Retinal pigment epithelial cell (primary cell): ENCODE measurements around the gene TXNL1.

Experiments
- DNase-seq: peaks from one replicate; pipeline ENCODE4 v3.0.0-alpha.2; 2010; ENCODE audit warnings: low read depth
- H3K4me3 ChIP-seq: 2 replicates; pipeline ENCODE4 v1.5.1; 2011; ENCODE audit warnings: mild to moderate bottlenecking, low read length, control low read depth, moderate library complexity
- TF ChIP-seq, protein P1 (sequence below): conservative IDR thresholded peaks from 2 replicates; pipeline ENCODE4 v1.5.1; 2011; ENCODE audit warnings: low read depth, low read length, control low read depth, inconsistent platforms

Gene TXNL1

GRCh38 chr18:56632070-56633022 lies 6.0 kb downstream of the TXNL1 start:
- no peak overlapping the region for H3K4me3 ChIP-seq
- DNase-seq = no peak
- TF ChIP-seq, protein P1, sequence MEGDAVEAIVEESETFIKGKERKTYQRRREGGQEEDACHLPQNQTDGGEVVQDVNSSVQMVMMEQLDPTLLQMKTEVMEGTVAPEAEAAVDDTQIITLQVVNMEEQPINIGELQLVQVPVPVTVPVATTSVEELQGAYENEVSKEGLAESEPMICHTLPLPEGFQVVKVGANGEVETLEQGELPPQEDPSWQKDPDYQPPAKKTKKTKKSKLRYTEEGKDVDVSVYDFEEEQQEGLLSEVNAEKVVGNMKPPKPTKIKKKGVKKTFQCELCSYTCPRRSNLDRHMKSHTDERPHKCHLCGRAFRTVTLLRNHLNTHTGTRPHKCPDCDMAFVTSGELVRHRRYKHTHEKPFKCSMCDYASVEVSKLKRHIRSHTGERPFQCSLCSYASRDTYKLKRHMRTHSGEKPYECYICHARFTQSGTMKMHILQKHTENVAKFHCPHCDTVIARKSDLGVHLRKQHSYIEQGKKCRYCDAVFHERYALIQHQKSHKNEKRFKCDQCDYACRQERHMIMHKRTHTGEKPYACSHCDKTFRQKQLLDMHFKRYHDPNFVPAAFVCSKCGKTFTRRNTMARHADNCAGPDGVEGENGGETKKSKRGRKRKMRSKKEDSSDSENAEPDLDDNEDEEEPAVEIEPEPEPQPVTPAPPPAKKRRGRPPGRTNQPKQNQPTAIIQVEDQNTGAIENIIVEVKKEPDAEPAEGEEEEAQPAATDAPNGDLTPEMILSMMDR = no peak

- no peak overlapping the region for H3K4me3 ChIP-seq
- no peak for DNase-seq
- TF ChIP-seq, protein P1 = no peak
Observed at GRCh38 chr18:56627991-56628390, 10.4 kb downstream of the TXNL1 start.

DNA sequence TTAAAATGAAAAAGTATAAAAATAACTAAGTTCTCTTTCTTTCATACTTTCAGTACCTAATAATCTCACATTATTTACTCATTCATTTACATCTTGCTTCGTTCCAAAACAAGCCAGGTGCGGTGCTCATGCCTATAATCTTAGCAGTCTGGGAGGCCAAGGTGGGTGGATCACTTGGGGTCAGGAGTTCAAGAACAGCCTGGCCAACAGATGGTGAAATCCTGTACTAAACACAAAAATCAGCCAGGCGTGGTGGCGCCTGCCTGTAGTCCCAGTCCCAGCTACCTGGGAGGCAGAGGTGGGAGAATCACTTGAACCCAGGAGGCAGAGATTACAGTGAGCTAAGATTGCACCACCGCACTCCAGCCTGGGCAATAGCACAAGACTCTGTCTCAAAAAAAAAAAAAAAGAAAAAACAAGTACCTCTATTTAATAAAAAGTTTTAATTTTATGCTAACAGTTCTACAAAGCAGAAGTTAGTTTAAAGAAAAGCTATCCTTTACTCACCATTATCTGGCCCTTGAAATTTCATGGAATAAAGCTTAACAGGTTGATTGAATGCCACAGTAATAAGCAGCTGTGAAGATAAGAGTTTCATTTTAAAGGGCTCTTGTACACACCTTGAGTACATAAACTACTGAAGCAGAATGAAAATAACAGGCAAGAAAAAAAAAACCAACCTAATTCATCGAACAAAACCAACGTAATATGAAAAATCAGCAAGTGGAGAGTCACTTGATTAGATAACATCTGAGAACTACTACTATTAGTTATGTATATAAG lies 22.5 kb downstream of the TXNL1 start:
- TF ChIP-seq, protein P1 = no peak
- H3K4me3 ChIP-seq = no peak overlapping the region
- no peak for DNase-seq

GRCh38 chr18:56606618-56607017 lies 31.8 kb downstream of the TXNL1 start:
- no peak overlapping the region for H3K4me3 ChIP-seq
- DNase-seq = no peak
- TF ChIP-seq, protein P1 = no peak

GRCh38 chr18:56598422-56598821 lies 40.0 kb downstream of the TXNL1 start:
- no peak for DNase-seq
- TF ChIP-seq, protein P1 = no peak
- H3K4me3 ChIP-seq = no peak overlapping the region

DNA sequence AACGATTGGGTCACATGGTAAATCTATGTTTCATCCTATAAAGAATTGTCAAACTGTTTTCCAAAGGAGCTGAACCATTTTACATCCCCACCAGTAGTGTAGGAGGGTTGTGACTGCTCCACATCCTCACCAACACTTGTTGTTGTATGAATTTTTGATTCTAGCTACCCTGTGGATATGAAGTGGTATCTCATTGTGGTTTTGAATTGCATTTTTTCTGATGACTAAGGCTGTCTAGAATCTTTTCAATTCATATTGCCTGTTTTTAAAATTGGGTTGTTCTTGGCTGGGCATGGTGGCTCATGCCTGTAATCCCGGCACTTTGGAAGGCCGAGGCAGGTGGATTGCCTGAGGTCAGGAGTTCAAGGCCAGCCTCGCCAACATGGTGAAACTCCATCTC lies 44.5 kb downstream of the TXNL1 start:
- H3K4me3 ChIP-seq = no peak overlapping the region
- DNase-seq = no peak
- TF ChIP-seq, protein P1 = no peak

GRCh38 chr18:56580026-56580425 lies 58.4 kb downstream of the TXNL1 start:
- TF ChIP-seq, protein P1 = no peak
- no peak overlapping the region for H3K4me3 ChIP-seq
- DNase-seq = no peak
